ENCODE data around the gene COBLL1.

The COBLL1 gene

GRCh38 chr2:164752956-164753355 is 88.7 kb downstream of the COBLL1 start:
- H3K27ac Mint-ChIP-seq = no peak overlapping the region
- no peak for TF ChIP-seq CTCF (IDR thresholded peaks at IDR 0.05)
- H3K4me3 Mint-ChIP-seq = no peak overlapping the region
- H3K27me3 Mint-ChIP-seq (ENCODE audit: low read depth, poor library complexity) = peaks cover 3% of the 10 kb centered on the region
- no peak for DNase-seq
- no peaks in the 10 kb centered on the region for H3K9me3 Mint-ChIP-seq
- no peaks in the 10 kb centered on the region for H3K36me3 Mint-ChIP-seq (ENCODE audit: low read depth)
- H3K4me1 Mint-ChIP-seq = no peaks in the 10 kb centered on the region

- no peak for DNase-seq
- TF ChIP-seq CTCF (IDR thresholded peaks at IDR 0.05) = no peak
- H3K36me3 Mint-ChIP-seq (ENCODE audit: low read depth) = no peaks in the 10 kb centered on the region
- no peaks in the 10 kb centered on the region for H3K9me3 Mint-ChIP-seq
- no peaks in the 10 kb centered on the region for H3K27me3 Mint-ChIP-seq (ENCODE audit: low read depth, poor library complexity)
- H3K4me1 Mint-ChIP-seq = no peaks in the 10 kb centered on the region
- no peak overlapping the region for H3K27ac Mint-ChIP-seq
- H3K4me3 Mint-ChIP-seq = no peak overlapping the region
Observed at GRCh38 chr2:164747783-164748433, 93.7 kb downstream of the COBLL1 start.

GRCh38 chr2:164747140-164747539 is 94.5 kb downstream of the COBLL1 start:
- Mint-ChIP-seq H3K27ac (no peak overlapping the region), H3K36me3 (ENCODE audit: low read depth) (no peaks in the 10 kb centered on the region), H3K4me3 (no peak overlapping the region), H3K27me3 (ENCODE audit: low read depth, poor library complexity) (no peaks in the 10 kb centered on the region), H3K9me3 (no peaks in the 10 kb centered on the region), H3K4me1 (no peaks in the 10 kb centered on the region)
- no peak for TF ChIP-seq CTCF (IDR thresholded peaks at IDR 0.05)
- no peak for DNase-seq

GRCh38 chr2:164746713-164747112 is 94.9 kb downstream of the COBLL1 start:
- no peak for TF ChIP-seq CTCF (IDR thresholded peaks at IDR 0.05)
- no peaks in the 10 kb centered on the region for H3K4me1 Mint-ChIP-seq
- no peak for DNase-seq

GRCh38 chr2:164745012-164745797 is 96.4 kb downstream of the COBLL1 start:
- no peaks in the 10 kb centered on the region for H3K36me3 Mint-ChIP-seq (ENCODE audit: low read depth)
- no peaks in the 10 kb centered on the region for H3K9me3 Mint-ChIP-seq
- no peaks in the 10 kb centered on the region for H3K27me3 Mint-ChIP-seq (ENCODE audit: low read depth, poor library complexity)
- H3K4me1 Mint-ChIP-seq = no peaks in the 10 kb centered on the region
- DNase-seq = no peak
- H3K4me3 Mint-ChIP-seq = no peak overlapping the region
- no peak for TF ChIP-seq CTCF (IDR thresholded peaks at IDR 0.05)
- no peak overlapping the region for H3K27ac Mint-ChIP-seq

More at GRCh38 chr2:164746713-164747112, 94.9 kb downstream of the COBLL1 start:
- H3K27me3 Mint-ChIP-seq (ENCODE audit: low read depth, poor library complexity) = no peaks in the 10 kb centered on the region
- no peaks in the 10 kb centered on the region for H3K36me3 Mint-ChIP-seq (ENCODE audit: low read depth)
- no peak overlapping the region for H3K27ac Mint-ChIP-seq
- no peak overlapping the region for H3K4me3 Mint-ChIP-seq
- H3K9me3 Mint-ChIP-seq = no peaks in the 10 kb centered on the region

Data from nephron progenitor cell (in vitro differentiated cells).